HG03139 (cell line): Measurements from ENCODE around the gene DAGLA.
"Not testable (repeated sequence)": the region's sequence is repeated elsewhere in the genome, so short reads cannot be mapped to it uniquely, and the experiment has no call there.

ENCODE experiments used
- ATAC-seq: cut with Tn5 transposase; IDR thresholded peaks from one replicate; pipeline ENCODE4 v1.9.1; 2021; ENCODE audit not compliant: unreplicated experiment

DAGLA gene, protein sequence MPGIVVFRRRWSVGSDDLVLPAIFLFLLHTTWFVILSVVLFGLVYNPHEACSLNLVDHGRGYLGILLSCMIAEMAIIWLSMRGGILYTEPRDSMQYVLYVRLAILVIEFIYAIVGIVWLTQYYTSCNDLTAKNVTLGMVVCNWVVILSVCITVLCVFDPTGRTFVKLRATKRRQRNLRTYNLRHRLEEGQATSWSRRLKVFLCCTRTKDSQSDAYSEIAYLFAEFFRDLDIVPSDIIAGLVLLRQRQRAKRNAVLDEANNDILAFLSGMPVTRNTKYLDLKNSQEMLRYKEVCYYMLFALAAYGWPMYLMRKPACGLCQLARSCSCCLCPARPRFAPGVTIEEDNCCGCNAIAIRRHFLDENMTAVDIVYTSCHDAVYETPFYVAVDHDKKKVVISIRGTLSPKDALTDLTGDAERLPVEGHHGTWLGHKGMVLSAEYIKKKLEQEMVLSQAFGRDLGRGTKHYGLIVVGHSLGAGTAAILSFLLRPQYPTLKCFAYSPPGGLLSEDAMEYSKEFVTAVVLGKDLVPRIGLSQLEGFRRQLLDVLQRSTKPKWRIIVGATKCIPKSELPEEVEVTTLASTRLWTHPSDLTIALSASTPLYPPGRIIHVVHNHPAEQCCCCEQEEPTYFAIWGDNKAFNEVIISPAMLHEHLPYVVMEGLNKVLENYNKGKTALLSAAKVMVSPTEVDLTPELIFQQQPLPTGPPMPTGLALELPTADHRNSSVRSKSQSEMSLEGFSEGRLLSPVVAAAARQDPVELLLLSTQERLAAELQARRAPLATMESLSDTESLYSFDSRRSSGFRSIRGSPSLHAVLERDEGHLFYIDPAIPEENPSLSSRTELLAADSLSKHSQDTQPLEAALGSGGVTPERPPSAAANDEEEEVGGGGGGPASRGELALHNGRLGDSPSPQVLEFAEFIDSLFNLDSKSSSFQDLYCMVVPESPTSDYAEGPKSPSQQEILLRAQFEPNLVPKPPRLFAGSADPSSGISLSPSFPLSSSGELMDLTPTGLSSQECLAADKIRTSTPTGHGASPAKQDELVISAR

DNA sequence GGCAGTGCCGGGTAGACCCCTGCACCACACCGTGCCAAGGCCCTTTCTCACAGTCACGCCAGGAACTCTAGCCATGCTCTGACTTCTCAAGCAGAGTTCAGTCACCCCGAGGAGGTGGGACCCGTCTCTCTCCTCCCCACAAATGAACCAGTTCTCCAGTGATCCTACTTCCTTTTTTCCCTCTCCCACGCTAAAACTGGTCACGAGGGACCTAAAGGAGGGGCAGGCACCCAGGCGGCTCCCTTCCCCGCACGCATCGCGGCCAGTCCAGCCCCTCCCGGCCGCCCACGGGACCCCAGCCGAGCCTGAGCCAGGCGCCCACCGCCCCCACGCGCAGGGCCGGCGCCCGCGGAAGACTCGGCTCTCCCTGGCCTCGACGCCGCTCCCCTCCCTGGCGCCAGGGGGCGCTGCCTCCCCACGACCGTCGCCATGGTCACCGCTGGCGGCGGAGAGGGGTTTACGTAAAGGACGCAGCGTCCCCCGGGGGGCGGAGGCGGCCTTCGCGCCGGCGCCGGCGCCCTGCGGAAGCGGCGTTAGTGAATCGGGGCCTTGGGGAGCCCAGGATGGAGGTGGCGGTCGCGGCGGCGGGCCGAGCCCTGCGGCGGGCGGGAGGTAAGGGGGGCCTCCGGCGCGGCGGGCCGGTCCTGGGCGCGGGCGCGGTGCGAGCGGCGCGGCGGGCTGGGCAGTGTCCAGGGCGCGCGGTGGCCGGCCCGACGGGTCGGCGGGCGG, at the start of gene DAGLA:
Gene DAGLA (plus strand): TSS at position 499 of the 729 bp plus-strand sequence. CDS start 39,765 bp downstream, outside the sequence.
- no peak for ATAC-seq

DNA sequence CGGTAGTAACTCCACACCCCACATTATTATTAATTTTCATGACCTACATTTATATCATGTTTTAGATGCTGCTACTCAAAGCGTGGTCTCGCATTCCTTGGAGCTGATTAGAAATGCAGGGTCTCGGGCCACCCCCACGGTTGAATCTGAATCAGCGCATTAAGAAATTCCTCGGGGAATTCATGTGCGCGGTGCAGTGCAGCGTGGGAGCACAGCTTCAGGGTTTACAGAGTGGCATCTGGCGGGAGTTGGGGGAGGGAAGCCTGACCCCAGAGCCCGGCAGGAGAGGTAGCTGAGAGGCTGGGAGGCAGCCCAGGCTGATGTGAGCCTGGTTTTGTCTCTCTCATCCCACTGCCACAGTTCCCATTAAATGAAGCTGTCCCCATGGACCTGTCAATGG, 48.1 kb upstream of the DAGLA start:
- no peak for ATAC-seq

DNA sequence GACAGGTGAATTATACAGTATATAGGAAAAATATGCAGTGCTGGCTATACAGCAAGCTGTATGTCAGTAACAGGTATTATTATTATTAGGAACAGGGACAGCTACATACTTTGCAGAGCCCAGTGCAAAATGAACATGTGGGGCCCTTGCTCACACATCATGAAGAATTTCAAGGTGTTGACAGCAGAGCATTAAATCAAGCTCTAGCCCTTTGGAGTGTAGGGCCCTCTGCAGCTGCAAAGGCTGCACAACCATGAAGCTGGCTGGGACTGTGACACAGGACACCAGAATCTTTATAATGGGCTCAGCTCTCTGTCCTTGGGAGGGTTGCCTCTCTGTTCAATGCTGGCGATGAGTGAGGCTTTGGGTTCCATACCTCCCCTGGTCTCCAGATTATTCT, 44.9 kb upstream of the DAGLA start:
- no peak for ATAC-seq

DNA sequence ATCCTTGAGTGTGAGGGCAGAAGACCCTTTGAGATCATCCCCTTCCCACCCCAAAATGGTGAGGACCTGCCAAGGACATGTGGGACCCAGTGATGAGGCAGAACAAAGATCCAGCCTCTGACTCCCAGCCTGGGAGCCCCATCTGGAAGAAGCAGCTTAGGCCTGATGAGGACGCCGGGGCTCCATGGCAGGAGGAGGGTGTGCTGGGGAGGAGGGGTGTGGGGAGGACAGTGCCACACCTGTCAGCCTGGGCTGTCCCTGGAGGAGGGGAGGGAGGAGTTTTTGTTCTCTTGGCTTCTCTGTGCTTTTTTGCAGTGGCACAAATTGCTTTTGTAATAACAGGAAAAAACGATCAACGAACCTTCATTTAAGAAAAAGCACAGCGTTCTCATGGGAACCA, 44.4 kb upstream of the DAGLA start:
- no peak for ATAC-seq

DNA sequence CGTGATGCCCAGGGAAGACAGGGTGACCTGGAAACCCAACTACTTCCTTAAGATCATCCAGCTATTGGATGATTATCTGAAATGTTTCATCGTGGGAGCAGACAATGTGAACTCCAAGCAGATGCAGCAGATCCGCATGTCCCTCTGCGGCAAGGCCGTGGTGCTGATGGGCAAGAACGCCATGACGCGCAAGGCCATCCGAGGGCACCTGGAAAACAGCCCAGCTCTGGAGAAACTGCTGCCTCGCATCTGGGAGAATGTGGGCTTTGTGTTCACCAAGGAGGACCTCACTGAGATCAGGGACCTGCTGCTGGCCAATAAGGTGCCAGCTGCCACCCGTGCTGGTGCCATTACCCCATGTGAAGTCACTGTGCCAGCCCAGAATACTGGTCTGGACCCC, 43.5 kb upstream of the DAGLA start:
- no peak for ATAC-seq

DNA sequence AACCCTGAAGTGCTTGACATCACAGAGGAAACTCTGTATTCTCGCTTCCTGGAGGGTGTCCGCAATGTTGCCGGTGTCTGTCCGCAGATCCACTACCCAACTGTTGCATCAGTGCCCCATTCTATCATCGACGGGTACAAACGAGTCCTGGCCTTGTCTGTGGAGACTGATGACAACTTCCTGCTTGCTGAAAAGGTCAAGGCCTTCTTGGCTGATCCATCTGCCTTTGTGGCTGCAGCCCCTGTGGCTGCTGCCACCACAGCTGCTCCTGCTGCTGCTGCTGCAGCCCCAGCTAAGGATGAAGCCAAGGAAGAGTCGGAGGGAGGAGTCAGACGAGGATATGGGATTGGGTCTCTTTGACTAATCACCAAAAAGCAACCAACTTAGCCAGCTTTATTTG, 42.9 kb upstream of the DAGLA start:
- no peak for ATAC-seq

DNA sequence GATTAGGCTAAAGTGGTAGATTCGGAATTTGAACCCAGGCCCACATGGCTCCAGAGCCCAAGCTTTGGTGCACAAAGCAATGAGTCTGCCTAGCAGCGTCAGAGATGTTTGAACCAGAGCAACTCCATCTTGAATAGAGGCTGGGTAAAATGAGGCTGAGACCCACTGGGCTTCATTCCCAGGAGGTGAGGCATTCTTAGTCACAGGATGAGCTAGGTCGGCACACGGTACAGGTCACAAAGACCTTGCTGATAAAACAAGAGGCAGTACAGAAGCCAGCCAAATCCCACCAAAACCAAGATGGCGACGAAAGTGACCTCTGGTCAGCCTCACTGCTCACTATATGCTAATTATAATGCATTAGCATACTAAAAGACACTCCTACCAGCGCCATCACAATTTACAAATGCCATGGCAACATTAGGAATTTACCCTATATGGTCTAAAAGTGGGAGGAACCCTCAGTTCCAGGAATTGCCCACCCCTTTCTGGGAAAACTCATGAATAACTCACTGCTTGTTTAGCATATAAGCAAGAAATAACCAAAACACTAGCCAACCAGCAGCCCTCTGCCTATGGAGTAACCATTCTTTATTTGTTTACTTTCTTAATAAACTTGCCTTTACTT, 40.3 kb upstream of the DAGLA start:
- no peak for ATAC-seq

DNA sequence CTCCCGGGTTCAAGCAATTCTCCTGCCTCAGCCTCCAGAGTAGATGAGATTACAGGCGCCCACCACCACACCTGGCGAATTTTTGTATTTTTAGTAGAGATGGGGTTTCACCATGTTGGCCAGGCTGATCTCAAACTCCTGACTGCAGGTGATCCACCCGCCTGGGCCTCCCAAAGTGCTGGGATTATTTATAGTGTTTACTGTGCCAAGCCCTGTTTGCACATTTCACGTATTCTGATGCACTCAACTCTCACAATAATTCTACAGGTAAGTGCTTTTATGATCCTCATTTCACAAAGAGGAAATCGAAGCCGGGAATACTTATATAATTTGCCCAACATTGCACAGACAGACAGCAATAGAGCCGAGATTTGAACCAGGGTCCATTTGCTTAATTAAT, 38.0 kb upstream of the DAGLA start:
- ATAC-seq, result no peak

DNA sequence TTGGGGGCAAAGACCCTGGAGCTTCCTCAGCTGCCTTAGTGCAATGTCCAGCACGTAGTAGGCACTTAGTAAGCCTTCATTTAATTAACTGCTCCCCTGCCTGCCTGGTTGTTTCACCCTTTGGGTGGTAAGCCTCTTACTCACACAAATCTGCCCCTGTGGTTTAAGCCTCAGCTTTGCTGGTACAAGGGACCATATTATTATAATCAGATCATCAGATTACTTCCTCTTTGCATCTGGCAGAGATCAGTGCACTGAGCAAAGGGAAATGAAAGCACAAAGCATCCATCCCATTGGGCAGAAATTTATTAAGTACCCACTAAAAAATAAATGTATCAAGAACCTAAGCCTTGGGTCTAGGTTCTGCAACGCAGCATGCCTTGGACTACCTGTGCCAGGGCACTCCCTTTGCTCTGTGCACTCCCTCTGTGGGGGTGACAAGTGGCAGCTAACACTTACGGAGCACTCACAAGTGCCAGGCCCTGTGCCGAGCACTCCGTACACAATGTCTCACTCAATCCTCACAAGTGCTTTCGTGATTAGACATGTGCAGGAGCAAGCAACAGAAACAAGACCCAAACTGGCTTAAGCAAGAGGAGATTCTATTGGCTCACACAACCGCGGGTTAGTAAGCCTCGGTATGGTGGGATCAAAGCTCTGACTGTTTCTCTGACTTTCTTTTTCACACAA, 34.9 kb upstream of the DAGLA start:
- ATAC-seq, result no peak

DNA sequence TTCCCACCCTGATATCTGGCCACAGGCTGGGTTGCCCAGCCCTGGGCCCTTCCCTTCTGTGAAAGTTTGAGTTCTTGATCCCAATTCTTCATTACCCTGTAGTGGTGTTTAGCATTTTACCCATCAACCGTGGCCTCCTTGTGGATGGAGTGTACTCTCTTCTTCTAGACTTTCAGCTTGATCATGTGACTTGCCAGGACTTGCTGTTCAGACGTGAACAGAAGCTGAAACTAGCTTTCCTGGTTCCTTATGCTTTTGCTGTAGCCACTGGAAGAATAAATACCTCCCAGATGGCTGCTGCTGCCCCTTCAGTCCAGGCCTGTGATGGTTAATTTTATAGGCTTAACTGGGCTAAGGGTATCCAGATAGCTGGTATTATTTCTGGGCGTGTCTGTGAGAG, 32.7 kb upstream of the DAGLA start:
- ATAC-seq, result no peak

DNA sequence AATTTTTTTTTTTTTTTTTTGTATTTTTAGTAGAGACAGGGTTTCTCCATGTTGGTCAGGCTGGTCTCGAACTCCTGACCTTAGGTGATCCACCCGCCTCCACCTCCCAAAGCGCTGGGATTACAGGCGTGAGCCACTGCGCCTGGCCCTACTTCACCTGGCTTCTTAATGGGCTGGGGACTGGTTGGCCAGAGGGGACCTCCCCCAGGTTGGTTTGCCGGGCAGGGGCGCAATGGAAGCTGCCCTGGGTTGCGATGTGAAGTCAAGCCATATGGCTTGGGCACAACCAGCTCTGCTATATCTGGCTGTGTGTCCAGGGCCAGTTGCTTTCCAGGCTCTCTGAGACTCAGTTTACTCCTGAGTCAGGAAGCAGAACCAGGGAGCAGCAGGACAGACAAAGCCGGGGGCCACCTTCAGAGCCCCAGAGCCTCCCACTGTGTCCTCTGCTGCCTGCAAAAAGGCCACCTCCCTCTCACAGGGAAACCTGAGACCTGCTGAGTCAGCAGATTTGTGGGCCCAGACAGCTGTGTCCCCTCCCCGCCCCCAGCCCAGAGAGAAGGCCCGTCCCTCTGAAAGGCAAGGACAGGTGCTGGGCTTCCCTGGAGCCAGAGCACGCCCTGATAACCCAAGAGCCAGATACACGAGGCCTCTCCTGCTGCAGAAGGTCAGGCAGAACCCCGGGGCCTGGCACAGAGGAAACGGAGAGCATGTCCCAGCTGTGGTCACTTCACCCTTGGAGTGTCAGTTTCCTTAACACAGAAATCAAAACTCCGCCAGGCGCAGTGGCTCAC, 29.2 kb upstream of the DAGLA start:
- no peak for ATAC-seq

DNA sequence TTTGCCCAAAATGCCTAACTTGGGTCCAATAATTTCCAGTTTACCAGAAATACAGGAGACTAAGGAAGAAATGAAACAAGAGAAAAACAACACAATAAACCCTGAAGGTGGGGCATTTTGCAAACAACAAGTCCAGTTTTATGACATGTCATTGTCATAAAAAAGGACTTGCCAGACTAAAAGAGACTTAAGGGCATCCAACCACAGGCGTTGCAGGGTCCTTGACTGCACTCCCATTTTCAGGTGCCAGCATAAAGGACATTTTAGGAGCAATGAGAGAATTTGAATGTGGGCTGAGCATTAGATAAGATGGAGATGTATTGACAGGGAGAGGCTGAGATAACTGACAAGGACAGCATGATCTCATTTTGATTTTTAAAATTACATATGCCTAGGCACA, 28.1 kb upstream of the DAGLA start:
- ATAC-seq, result no peak

DNA sequence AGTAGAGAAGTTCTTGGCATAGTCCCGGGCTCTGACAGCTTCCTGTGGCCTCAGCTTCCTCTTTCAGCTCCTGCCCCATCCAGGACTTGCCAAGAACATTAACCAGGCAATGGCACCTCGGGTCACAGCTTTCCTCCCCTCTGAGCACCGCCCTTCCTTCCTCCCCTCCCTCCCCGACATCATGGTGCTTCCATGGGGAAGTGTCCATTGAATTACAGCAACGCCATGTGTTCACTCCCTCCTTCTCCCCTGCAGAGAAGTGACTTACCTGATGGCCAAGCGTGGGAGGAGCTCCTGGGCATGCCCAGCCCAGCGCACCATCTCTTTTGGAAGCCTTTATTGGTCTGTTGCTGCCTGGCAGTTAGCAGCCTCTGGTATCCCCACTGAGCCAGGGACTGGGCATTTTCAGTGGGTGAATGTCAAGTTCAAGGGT, 25.8 kb upstream of the DAGLA start:
- no peak for ATAC-seq

DNA sequence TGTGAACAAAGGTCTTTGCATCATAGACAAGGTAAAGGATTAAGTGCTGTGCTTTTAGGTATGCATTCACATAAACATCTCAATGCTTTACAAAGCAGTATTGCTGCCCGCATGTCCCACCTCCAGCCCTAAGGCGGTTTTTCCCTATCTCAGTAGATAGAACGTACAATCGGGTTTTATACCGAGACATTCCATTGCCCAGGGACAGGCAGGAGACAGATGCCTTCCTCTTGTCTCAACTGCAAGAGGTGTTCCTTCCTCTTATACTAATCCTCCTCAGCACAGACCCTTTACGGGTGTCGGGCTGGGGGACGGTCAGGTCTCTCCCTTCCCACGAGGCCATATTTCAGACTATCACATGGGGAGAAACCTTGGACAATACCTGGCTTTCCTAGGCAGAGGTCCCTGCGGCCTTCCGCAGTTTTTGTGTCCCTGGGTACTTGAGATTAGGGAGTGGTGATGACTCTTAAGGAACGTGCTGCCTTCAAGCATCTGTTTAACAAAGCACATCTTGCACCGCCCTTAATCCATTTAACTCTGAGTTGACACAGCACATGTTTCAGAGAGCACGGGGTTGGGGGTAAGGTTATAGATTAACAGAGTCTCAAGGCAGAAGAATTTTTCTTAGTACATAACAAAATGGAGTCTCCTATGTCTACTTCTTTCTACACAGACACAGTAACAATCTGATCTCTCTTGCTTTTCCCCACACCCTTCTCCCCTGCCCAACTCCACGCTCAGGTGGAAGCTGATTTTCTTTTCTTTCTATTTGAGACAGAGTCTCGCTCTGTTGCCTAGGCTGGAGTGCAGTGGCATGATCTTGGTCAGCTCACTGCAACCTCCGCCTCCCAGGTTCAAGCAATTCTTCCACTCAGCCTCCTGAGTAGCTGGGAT, 24.7 kb upstream of the DAGLA start:
- not testable (repeated sequence) for ATAC-seq

DNA sequence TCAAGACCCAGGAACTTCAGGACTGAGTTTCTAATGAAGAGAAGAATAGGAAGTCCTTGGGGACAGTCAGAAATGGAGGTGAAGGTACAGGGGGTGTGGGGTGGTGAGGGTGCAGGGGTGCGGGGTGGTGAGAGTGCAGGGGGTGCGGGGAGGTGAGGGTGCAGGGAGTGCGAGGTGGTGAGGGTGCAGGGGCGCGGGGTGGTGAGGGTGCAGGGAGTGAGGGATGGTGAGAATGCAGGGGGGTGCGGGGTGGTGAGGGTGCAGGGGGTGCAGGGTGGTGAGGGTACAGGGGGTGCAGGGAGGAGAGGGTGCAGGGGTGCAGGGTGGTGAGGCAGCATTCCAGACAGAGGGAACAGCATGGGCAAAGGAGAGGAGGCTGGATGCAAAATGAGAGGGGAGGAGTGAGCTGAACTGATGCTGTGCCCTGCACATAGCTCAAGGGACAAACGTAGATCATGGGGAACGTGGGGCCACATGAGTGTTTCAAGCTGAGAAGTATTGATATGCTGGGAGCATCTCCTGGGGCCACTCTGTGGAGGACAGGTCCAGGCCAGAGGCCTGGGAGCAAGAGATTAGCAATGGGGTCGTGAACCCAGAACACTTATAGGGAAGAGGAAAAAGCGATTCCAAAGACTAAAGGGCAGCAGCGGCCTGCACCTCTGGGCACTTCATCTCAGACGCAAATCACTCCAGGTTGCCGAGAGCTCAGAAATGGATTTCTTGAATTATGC, 23.7 kb upstream of the DAGLA start:
- ATAC-seq, result no peak

DNA sequence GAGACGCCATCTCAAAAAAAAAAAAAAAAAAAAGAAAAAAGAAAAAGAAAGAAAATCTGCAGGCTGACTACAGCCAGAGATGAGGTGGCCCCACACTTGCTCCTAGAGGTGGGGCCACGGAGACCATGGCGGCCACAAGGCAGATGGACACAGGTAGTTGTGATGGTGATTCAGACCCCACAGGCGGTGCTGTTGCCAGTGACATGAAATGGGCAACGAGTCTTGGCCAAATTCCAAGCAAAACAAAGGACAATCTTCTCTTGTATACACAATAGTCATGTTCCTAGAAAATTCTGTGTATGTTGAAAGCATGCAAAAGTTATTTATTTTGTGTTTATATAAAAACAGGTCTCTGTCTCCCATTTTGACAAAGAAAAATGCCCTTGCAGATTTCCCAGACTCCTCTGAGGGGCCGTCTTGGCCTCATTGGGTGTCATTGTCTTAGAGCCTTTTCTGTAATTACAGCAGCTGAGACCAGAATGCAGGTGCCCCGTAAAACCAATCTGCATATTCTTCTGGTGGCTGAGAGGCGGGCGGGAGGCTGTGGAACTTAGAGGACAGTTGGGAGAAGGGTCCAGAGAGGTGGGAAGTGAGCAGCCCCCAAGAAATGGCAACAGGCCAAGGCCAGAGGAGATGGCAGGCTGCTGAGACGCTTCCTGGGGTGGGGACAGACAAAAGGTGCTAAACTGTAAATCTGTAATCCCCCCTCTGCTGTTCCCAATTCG, 22.5 kb upstream of the DAGLA start:
- ATAC-seq, result no peak
